HFFc6 (cell line): Measurements from ENCODE around the gene ONECUT2. TPM values are rescaled to one million over a fixed set of nuclear protein-coding genes. Genes with fewer than 3 reads are reported as not detected.
A peak's percentile ranks its signal among the peaks of the same experiment; 100 is the strongest.

Source experiments
- DNase-seq: peaks from one replicate; pipeline ENCODE4 v3.0.0-alpha.2; 2018
- H3K27ac Mint-ChIP-seq: 2 replicates; pipeline ENCODE4 v1.8.0; 2020; ENCODE audit warnings: mild to moderate bottlenecking, mixed read lengths
- H3K27me3 Mint-ChIP-seq: 2 replicates; pipeline ENCODE4 v1.8.0; 2021; ENCODE audit warnings: mild to moderate bottlenecking, moderate library complexity, mixed read lengths; ENCODE audit not compliant: insufficient read depth
- H3K36me3 Mint-ChIP-seq: 2 replicates; pipeline ENCODE4 v1.8.0; 2021; ENCODE audit warnings: low read depth, mixed read lengths
- H3K4me1 Mint-ChIP-seq: 2 replicates; pipeline ENCODE4 v1.8.0; 2020; ENCODE audit warnings: low read depth, mixed read lengths
- H3K4me3 Mint-ChIP-seq: 2 replicates; pipeline ENCODE4 v1.8.0; 2020; ENCODE audit warnings: mild to moderate bottlenecking, moderate library complexity, mixed read lengths
- H3K9me3 Mint-ChIP-seq: 2 replicates; pipeline ENCODE4 v1.8.0; 2020; ENCODE audit warnings: mild to moderate bottlenecking, mixed read lengths
- total RNA-seq, 6 experiments: library from RNA; stranded (reverse); fragmentation: NEBNext Ultra II Directional; extraction: Animal tissue kit (Norgen Biotek cat#: 25700); gene quantifications; 2 replicates in 1 of 6; 3 replicates in 5 of 6; pipeline ENCODE4 v1.2.3, GENCODE V29; 2021
- TF ChIP-seq, protein P1 (sequence below): fragments of 200-600 bp; sonication (generic); IDR thresholded peaks from 2 replicates; pipeline ENCODE4 v1.5.0; 2021; ENCODE audit warnings: antibody characterized with exemption, mild to moderate bottlenecking

The ONECUT2 gene
- total RNA-seq, 6 experiments from 2014 or later, result 0.10 to 0.40 (median 0.18) TPM

DNA sequence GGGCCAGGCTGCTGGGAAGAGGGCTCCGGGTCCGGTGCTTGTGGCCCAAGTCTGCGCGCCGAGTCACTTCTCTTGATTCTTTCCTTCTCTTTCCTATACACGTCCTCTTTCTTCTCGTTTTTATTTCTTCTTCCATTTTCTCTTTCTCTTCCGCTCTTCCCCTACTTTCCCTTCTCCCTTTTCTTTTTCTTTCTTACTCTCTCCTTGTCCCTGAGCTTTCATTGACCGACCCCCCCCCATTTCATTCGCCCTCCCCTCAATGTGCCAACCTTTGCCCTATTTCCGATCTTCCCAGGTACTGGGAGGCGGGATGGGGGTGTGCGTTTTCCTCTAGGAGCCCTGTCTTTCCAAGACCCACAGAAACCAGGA lies 1.8 kb downstream of the ONECUT2 start:
- Mint-ChIP-seq H3K4me1 (peaks cover 46% of the 10 kb centered on the region), H3K9me3 (no peaks in the 10 kb centered on the region), H3K36me3 (peaks cover 6% of the 10 kb centered on the region; the same call in 1 of the 2 replicates), H3K27me3 (peaks cover 76% of the 10 kb centered on the region), H3K27ac (no peak overlapping the region), H3K4me3 (peak overlapping the region; percentile 14)
- DNase-seq, result no peak
- TF ChIP-seq, protein P1, sequence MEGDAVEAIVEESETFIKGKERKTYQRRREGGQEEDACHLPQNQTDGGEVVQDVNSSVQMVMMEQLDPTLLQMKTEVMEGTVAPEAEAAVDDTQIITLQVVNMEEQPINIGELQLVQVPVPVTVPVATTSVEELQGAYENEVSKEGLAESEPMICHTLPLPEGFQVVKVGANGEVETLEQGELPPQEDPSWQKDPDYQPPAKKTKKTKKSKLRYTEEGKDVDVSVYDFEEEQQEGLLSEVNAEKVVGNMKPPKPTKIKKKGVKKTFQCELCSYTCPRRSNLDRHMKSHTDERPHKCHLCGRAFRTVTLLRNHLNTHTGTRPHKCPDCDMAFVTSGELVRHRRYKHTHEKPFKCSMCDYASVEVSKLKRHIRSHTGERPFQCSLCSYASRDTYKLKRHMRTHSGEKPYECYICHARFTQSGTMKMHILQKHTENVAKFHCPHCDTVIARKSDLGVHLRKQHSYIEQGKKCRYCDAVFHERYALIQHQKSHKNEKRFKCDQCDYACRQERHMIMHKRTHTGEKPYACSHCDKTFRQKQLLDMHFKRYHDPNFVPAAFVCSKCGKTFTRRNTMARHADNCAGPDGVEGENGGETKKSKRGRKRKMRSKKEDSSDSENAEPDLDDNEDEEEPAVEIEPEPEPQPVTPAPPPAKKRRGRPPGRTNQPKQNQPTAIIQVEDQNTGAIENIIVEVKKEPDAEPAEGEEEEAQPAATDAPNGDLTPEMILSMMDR, result no peak

DNA sequence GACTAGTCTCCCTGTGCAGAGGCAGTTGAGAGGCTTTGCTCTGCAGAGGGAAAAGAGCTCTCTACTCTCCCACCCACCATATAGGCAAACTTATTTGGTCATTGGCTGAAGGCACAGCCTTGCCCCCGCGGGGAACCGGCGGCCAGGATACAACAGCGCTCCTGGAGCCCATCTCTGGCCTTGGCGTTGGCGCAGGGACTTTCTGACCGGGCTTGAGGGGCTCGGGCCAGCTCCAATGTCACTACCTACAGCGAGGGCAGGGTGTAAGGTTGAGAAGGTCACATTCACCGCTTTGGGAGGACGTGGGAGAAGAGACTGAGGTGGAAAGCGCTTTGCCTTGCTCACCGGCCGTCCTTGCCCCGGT lies 2.2 kb downstream of the ONECUT2 start:
- H3K4me3 Mint-ChIP-seq, result peak overlapping the region; percentile 45
- peaks cover 46% of the 10 kb centered on the region for H3K4me1 Mint-ChIP-seq
- H3K27me3 Mint-ChIP-seq, result peaks cover 73% of the 10 kb centered on the region
- TF ChIP-seq, protein P1, result no peak
- H3K27ac Mint-ChIP-seq, result no peak overlapping the region
- peaks cover 6% of the 10 kb centered on the region; the same call in 1 of the 2 replicates for H3K36me3 Mint-ChIP-seq
- no peak for DNase-seq
- no peaks in the 10 kb centered on the region for H3K9me3 Mint-ChIP-seq

DNA sequence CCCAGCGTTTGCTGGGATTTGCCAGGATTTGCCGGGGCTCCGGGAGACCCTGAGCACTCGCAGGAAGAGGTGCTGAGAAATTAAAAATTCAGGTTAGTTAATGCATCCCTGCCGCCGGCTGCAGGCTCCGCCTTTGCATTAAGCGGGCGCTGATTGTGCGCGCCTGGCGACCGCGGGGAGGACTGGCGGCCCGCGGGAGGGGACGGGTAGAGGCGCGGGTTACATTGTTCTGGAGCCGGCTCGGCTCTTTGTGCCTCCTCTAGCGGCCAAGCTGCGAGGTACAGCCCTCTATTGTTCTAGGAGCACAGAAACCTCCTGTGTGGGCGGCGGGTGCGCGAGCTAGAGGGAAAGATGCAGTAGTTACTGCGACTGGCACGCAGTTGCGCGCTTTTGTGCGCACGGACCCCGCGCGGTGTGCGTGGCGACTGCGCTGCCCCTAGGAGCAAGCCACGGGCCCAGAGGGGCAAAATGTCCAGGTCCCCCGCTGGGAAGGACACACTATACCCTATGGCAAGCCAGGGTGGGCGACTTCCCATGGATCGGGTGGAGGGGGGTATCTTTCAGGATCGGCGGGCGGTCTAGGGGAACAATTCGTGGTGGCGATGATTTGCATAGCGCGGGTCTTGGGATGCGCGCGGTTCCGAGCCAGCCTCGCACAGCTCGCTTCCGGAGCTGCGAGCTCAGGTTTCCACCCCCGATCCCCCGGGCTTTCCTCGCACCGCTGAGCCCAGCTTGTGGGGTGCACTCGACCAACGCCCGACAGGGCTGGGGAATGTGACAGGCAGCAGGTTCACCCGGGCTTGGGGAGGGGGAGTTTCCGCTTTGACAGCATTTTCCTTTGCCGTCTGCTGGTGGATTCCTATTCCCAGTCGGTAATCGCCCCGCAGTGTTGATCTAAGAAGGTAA lies 2.8 kb downstream of the ONECUT2 start:
- Mint-ChIP-seq H3K36me3 (peaks cover 6% of the 10 kb centered on the region; the same call in 1 of the 2 replicates), H3K27me3 (peaks cover 78% of the 10 kb centered on the region), H3K27ac (no peak overlapping the region), H3K4me1 (peaks cover 46% of the 10 kb centered on the region), H3K9me3 (no peaks in the 10 kb centered on the region), H3K4me3 (peak overlapping the region; percentile 45)
- TF ChIP-seq, protein P1, result peak; percentile 74
- peak; percentile 22 for DNase-seq

DNA sequence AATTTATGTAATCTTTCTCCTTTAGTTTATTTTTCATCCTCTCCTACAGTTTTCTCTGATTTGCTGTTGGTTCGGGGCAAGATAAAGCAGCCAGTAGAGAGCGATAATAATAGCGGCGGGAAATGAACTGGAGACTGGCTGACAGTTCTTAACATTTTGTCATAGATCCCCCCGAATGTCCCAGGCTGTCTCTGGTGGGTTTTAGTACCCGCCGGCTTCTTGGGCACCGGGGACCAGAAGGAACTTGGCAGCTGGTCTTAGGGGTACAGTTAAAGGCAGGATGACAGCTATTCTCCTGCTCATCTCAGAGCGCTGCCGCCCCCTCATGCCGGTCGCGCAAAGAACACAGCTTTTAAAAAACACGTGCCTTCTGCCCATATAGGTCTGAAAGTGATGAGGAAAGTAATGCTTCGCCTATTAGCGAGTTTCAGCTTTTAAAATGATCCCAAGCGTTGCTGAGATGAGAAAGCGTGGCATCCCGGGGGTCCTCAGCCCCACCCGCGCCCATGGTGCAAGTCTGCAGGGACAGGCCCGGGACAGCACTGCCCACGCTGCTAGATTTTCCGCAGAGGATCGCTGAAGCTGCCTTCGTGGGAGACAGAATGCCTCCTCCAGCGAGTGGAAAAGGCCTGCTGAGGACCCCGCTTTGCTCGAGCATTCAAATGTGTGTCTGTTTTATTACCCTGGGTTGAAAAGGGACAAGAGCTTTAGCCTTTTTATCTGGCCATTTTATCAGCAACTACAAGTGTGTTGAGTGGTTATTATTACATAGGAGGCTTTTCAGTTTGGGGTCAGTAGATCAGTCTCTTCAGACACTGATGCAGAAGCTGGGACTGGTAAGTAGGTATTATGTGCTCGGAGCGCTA lies 3.8 kb downstream of the ONECUT2 start:
- DNase-seq, result no peak
- Mint-ChIP-seq H3K27me3 (peaks cover 72% of the 10 kb centered on the region), H3K4me3 (peak overlapping the region; percentile 45), H3K36me3 (peaks cover 6% of the 10 kb centered on the region; the same call in 1 of the 2 replicates), H3K4me1 (peaks cover 41% of the 10 kb centered on the region), H3K9me3 (no peaks in the 10 kb centered on the region), H3K27ac (no peak overlapping the region)
- TF ChIP-seq, protein P1, result no peak

DNA sequence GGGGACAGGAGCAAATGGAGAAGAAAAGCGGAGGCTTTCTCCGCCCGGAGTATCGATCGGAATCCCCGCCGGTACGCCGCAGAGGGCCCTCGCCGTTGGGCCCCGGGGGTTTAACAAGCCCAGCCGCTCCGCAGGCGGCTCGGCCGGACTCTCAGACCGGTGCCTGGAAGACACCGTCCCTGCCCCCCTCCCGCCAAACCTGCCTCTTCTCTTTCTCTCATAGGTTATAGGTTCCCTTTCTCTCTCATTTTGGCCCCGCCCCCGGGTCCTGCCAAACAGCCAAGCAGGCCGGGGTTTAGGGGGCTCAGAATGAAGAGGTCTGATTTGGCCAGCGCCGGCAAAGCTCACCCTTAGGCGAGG lies 4.4 kb downstream of the ONECUT2 start:
- H3K4me3 Mint-ChIP-seq, result no peak overlapping the region
- no peak overlapping the region for H3K27ac Mint-ChIP-seq
- peaks cover 35% of the 10 kb centered on the region for H3K4me1 Mint-ChIP-seq
- peaks cover 6% of the 10 kb centered on the region; the same call in 1 of the 2 replicates for H3K36me3 Mint-ChIP-seq
- peaks cover 67% of the 10 kb centered on the region for H3K27me3 Mint-ChIP-seq
- H3K9me3 Mint-ChIP-seq, result no peaks in the 10 kb centered on the region
- TF ChIP-seq, protein P1, result no peak
- DNase-seq, result no peak
